SK-N-MC (cell line): ENCODE results near the gene FOXQ1.

Experiments used
- EZH2 ChIP-seq: fragments of 200-600 bp; sonication (generic); IDR thresholded peaks from one replicate; pipeline ENCODE4 v1.6.1; 2017; ENCODE audit warnings: antibody characterized with exemption
- FOXP2 ChIP-seq: optimal IDR thresholded peaks from 2 replicates; pipeline ENCODE3; 2011; ENCODE audit warnings: mild to moderate bottlenecking, moderate library complexity; ENCODE audit not compliant: insufficient read depth; ENCODE audit errors: extremely low read length, control extremely low read depth
- POLR2AphosphoS5 ChIP-seq: IDR thresholded peaks from 2 replicates; pipeline ENCODE4 v1.6.1; 2012; ENCODE audit warnings: mild to moderate bottlenecking, low read depth, low read length, borderline replicate concordance

GRCh38 chr6:1317302-1317815, 5.5 kb downstream of the FOXQ1 start:
- TF ChIP-seq POLR2AphosphoS5 = no peak
- no peak for TF ChIP-seq EZH2
- no peak for TF ChIP-seq FOXP2
